Ishikawa (cell line): ENCODE results near the gene ENOPH1.

ENCODE experiments used
- CEBPB ChIP-seq: IDR thresholded peaks from 2 replicates; pipeline ENCODE4 v1.6.1; 2012
- CREB1 ChIP-seq: IDR thresholded peaks from 2 replicates; pipeline ENCODE4 v1.6.1; 2012; ENCODE audit warnings: low read depth
- EGR1 ChIP-seq: IDR thresholded peaks from 2 replicates; pipeline ENCODE4 v1.6.1; 2012
- EP300 ChIP-seq: IDR thresholded peaks from 2 replicates; pipeline ENCODE4 v1.6.1; 2012; ENCODE audit warnings: borderline replicate concordance
- FOXM1 ChIP-seq: IDR thresholded peaks from 2 replicates; pipeline ENCODE4 v1.6.1; 2012; ENCODE audit warnings: low read depth, borderline replicate concordance
- MAX ChIP-seq: IDR thresholded peaks from 2 replicates; pipeline ENCODE4 v1.6.1; 2012
- NFIC ChIP-seq: IDR thresholded peaks from 2 replicates; pipeline ENCODE4 v1.6.1; 2012
- RAD21 ChIP-seq: IDR thresholded peaks from 2 replicates; pipeline ENCODE4 v1.6.1; 2012; ENCODE audit warnings: low read depth
- REST ChIP-seq: IDR thresholded peaks from 2 replicates; pipeline ENCODE4 v1.6.1; 2012; ENCODE audit warnings: low read depth, mild to moderate bottlenecking
- TAF1 ChIP-seq: IDR thresholded peaks from 2 replicates; pipeline ENCODE4 v1.6.1; 2012; ENCODE audit warnings: low read depth, mild to moderate bottlenecking
- TCF12 ChIP-seq: IDR thresholded peaks from 2 replicates; pipeline ENCODE4 v1.6.1; 2012; ENCODE audit warnings: low read depth
- TEAD4 ChIP-seq: IDR thresholded peaks from 2 replicates; pipeline ENCODE4 v1.6.1; 2012
- USF1 ChIP-seq: IDR thresholded peaks from 2 replicates; pipeline ENCODE4 v1.6.1; 2012
- YY1 ChIP-seq: IDR thresholded peaks from 2 replicates; pipeline ENCODE4 v1.6.1; 2012; ENCODE audit warnings: low read depth
- ZBTB7A ChIP-seq: IDR thresholded peaks from 2 replicates; pipeline ENCODE4 v1.6.1; 2012; ENCODE audit warnings: low read depth

The ENOPH1 gene

GRCh38 chr4:82423245-82424054, 6.9 kb upstream of the ENOPH1 start:
- TF ChIP-seq CREB1 (no peak), CEBPB (no peak), EGR1 (no peak), NFIC (no peak), ZBTB7A (no peak), TCF12 (no peak), TAF1 (no peak), REST (no peak), MAX (no peak), EP300 (no peak), RAD21 (no peak), TEAD4 (no peak), USF1 (no peak)

GRCh38 chr4:82425478-82425877, 4.9 kb upstream of the ENOPH1 start:
- TF ChIP-seq EGR1 (no peak), CREB1 (no peak), CEBPB (no peak), NFIC (no peak)

- TF ChIP-seq NFIC = no peak
- TF ChIP-seq TCF12 = no peak
- no peak for TF ChIP-seq CREB1
- TF ChIP-seq REST = no peak
- TF ChIP-seq TAF1 = no peak
- no peak for TF ChIP-seq YY1
- TF ChIP-seq ZBTB7A = no peak
- no peak for TF ChIP-seq MAX
- no peak for TF ChIP-seq TEAD4
- TF ChIP-seq RAD21 = no peak
- TF ChIP-seq EGR1 = no peak
- no peak for TF ChIP-seq USF1
- no peak for TF ChIP-seq CEBPB
- no peak for TF ChIP-seq EP300
- TF ChIP-seq FOXM1 = no peak
Observed at GRCh38 chr4:82428526-82428968, 1.8 kb upstream of the ENOPH1 start.

- TF ChIP-seq MAX (peak; percentile 74), RAD21 (peak; percentile 4; the same call in 1 of the 2 replicates), ZBTB7A (no peak), CREB1 (peak; percentile 80), TEAD4 (no peak), CEBPB (no peak), FOXM1 (no peak; the same call in 1 of the 2 replicates), EGR1 (no peak; the same call in 1 of the 2 replicates), YY1 (peak; percentile 90), TCF12 (peak; percentile 36; the same call in 1 of the 2 replicates), REST (0 out of 2 replicates have a peak, but pooled peaks have one; percentile 4), USF1 (peak; percentile 24; the same call in 1 of the 2 replicates), TAF1 (peak; percentile 76), NFIC (no peak)
Observed at GRCh38 chr4:82428969-82429727, 1.2 kb upstream of the ENOPH1 start.
